Keratinocyte (primary cell): ENCODE measurements around the gene KCNH8. TPM values are rescaled to one million over a fixed set of nuclear protein-coding genes. Genes with fewer than 3 reads are reported as not detected.

Experiments
- DNase-seq: peaks from one replicate; pipeline ENCODE4 v3.0.0-alpha.2; 2011; ENCODE audit warnings: low read depth, missing footprints, low spot score
- FAIRE-seq: peaks from 2 replicates; lab custom pipeline; 2011; peaks lifted over from hg19 to GRCh38; lab: Jason Lieb, UNC
- H2AFZ ChIP-seq: 2 replicates; pipeline ENCODE4 v1.6.0; 2012; ENCODE audit warnings: low read length, control low read depth, inconsistent platforms; ENCODE audit not compliant: control insufficient read depth
- H3K27ac ChIP-seq: 2 replicates; pipeline ENCODE4 v1.5.1; 2011; ENCODE audit warnings: low read length; ENCODE audit not compliant: control insufficient read depth, insufficient read depth
- H3K27me3 ChIP-seq: 3 replicates; pipeline ENCODE4 v1.6.0; 2011; ENCODE audit warnings: low read length; ENCODE audit not compliant: control insufficient read depth, insufficient read depth; ENCODE audit errors: extremely low read depth
- H3K36me3 ChIP-seq, 2 experiments: 2 replicates in 1 of 2; 3 replicates in 1 of 2; pipeline ENCODE4 v1.5.1; 2011; ENCODE audit warnings: low read length in 2 of 2, mild to moderate bottlenecking in 1 of 2; ENCODE audit not compliant: control insufficient read depth in 2 of 2, insufficient read depth in 2 of 2; ENCODE audit errors: extremely low read depth in 1 of 2
- H3K4me1 ChIP-seq: 3 replicates; pipeline ENCODE4 v1.5.1; 2011; ENCODE audit warnings: low read length; ENCODE audit not compliant: control insufficient read depth, insufficient read depth; ENCODE audit errors: extremely low read depth
- H3K4me2 ChIP-seq: 3 replicates; pipeline ENCODE4 v1.6.0; 2011; ENCODE audit warnings: low read depth, low read length; ENCODE audit not compliant: control insufficient read depth, insufficient read depth; ENCODE audit errors: extremely low read depth
- H3K4me3 ChIP-seq, 3 experiments: fragments of 200-600 bp in 1 of 3; sonication (generic) in 1 of 3; 2 replicates in 2 of 3; 3 replicates in 1 of 3; pipeline ENCODE4 v1.5.1; 2011 to 2016; ENCODE audit warnings: low read length in 3 of 3, mild to moderate bottlenecking in 3 of 3, control low read depth in 2 of 3, inconsistent platforms in 1 of 3, low read depth in 1 of 3, mixed read lengths in 1 of 3, mixed run types in 1 of 3, moderate library complexity in 1 of 3; ENCODE audit not compliant: control insufficient read depth in 2 of 3, insufficient read depth in 2 of 3; ENCODE audit errors: extremely low read depth in 1 of 3
- H3K79me2 ChIP-seq: 2 replicates; pipeline ENCODE4 v1.6.0; 2012; ENCODE audit warnings: low read length; ENCODE audit not compliant: control insufficient read depth, insufficient read depth
- H3K9ac ChIP-seq: 3 replicates; pipeline ENCODE4 v1.6.0; 2011; ENCODE audit warnings: low read length; ENCODE audit not compliant: control insufficient read depth, insufficient read depth; ENCODE audit errors: extremely low read depth
- H3K9me1 ChIP-seq: 3 replicates; pipeline ENCODE4 v1.6.0; 2011; ENCODE audit warnings: low read length; ENCODE audit not compliant: control insufficient read depth, insufficient read depth; ENCODE audit errors: extremely low read depth
- H3K9me3 ChIP-seq: 2 replicates; pipeline ENCODE4 v1.5.1; 2012; ENCODE audit warnings: low read depth, low read length; ENCODE audit not compliant: control insufficient read depth
- H4K20me1 ChIP-seq: 3 replicates; pipeline ENCODE4 v1.6.0; 2011; ENCODE audit warnings: low read length; ENCODE audit not compliant: control insufficient read depth, insufficient read depth; ENCODE audit errors: extremely low read depth
- EZH2 ChIP-seq: IDR thresholded peaks from one replicate; pipeline ENCODE4 v1.6.1; 2012; ENCODE audit warnings: inconsistent platforms, mild to moderate bottlenecking, low read length, moderate library complexity
- dilution Hi-C: fragments of 300-500 bp; cut with MboI; formaldehyde crosslinking; loops from one replicate; pipeline ENCODE4 v1.7.0; 2020; ENCODE audit warnings: low sequenced_read_pairs; ENCODE audit not compliant: extremely low pct_ligation_motif_present
- polyA plus RNA-seq, 5 experiments: library from polyadenylated mRNA; depleted of rRNA in 3 of 5; stranded (reverse) in 3 of 5; stranded (forward) in 1 of 5; unstranded in 1 of 5; fragments of >200 nt; gene quantifications; 1 replicate in 1 of 5; 2 replicates in 3 of 5; 3 replicates in 1 of 5; pipeline versions ENCODE4 v1.2.1 to v1.2.3, GENCODE V29; 2011 to 2012; ENCODE audit warnings: missing spikeins in 2 of 5, low read depth in 1 of 5, low replicate concordance in 1 of 5
- TF ChIP-seq, protein P1 (sequence below), 3 experiments: IDR thresholded peaks in 1 of 3; conservative IDR thresholded peaks in 1 of 3; optimal IDR thresholded peaks in 1 of 3; 2 replicates in 2 of 3; 3 replicates in 1 of 3; pipeline versions ENCODE3 to v1.5.1; 2011; ENCODE audit warnings: low read length in 3 of 3, mild to moderate bottlenecking in 3 of 3, moderate library complexity in 2 of 3, control low read depth in 1 of 3, inconsistent platforms in 1 of 3; ENCODE audit not compliant: insufficient read depth in 2 of 3; ENCODE audit errors: extremely low read depth in 1 of 3

KCNH8 gene
- polyA plus RNA-seq, 1 donor (not counting 4 experiments of a cell fraction or from before 2014, with no cell fraction given), result not detected

DNA sequence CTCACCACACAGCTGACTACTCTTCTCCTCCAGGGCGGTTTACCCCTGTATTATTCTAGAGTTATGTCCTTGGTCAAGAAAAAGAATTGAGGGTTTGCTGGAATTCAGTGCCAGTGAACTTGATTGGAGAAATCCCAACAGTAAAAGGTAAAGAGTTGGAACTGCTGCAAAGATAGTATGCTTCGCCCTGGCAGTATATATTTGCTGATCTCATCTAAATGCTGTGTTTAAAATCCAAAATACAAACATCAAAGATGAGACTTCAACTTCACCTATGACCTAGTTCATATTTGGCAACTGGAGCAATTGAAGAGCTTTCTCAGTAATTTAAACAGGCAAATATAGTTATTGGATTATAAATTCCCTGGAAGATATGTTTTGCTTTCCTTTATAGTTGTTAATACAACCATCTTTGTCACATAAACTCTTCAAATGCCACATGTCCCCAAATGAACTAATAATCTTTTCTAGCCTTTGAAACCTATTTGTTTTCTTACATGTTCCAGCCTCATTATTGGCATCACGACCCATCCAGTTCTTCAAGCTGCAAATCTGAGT is 6.5 kb downstream of the KCNH8 start:
- FAIRE-seq (no peak), DNase-seq (no peak)
- Histone ChIP-seq H3K36me3 (no peaks in the 10 kb centered on the region), H3K9me1 (no peaks in the 10 kb centered on the region), H3K4me3 (no peak overlapping the region), H3K79me2 (no peaks in the 10 kb centered on the region), H3K9ac (no peak overlapping the region), H3K4me1 (no peaks in the 10 kb centered on the region), H3K4me2 (no peak overlapping the region), H3K9me3 (no peaks in the 10 kb centered on the region), H2AFZ (no peak overlapping the region), H4K20me1 (no peaks in the 10 kb centered on the region), H3K27ac (no peak overlapping the region), H3K27me3 (no peaks in the 10 kb centered on the region)
- TF ChIP-seq, protein P1, sequence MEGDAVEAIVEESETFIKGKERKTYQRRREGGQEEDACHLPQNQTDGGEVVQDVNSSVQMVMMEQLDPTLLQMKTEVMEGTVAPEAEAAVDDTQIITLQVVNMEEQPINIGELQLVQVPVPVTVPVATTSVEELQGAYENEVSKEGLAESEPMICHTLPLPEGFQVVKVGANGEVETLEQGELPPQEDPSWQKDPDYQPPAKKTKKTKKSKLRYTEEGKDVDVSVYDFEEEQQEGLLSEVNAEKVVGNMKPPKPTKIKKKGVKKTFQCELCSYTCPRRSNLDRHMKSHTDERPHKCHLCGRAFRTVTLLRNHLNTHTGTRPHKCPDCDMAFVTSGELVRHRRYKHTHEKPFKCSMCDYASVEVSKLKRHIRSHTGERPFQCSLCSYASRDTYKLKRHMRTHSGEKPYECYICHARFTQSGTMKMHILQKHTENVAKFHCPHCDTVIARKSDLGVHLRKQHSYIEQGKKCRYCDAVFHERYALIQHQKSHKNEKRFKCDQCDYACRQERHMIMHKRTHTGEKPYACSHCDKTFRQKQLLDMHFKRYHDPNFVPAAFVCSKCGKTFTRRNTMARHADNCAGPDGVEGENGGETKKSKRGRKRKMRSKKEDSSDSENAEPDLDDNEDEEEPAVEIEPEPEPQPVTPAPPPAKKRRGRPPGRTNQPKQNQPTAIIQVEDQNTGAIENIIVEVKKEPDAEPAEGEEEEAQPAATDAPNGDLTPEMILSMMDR (optimal IDR thresholded peaks at IDR 0.05 in 1 of 3, IDR thresholded peaks at IDR 0.05 in 1 of 3, conservative IDR thresholded peaks at IDR 0.05 in 1 of 3; ENCODE audit: extremely low read depth in 1 of 3, insufficient read depth in 2 of 3, low read length in 3 of 3), result no peak
- no peak for TF ChIP-seq EZH2
- dilution Hi-C loops, result no loop called here

DNA sequence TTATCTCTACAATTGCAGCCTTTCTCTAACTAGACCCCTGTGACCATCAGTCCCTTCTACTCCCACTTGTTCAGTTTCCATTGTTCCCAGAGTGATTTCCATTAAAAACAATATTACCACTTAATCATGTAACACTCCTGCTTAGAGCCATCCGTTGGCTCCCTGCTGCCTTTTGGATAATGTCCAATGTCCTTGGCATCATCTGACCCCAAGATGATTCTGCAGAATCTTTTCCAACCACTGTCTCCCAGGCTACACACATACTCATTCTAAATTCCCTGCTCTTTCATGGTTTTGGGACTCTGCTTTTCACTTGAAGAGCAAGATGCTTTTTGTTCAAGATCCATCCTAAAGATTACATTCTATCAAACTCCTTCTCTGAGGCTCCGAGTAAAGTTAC is 7.1 kb downstream of the KCNH8 start:
- H3K4me2 ChIP-seq, result no peak overlapping the region
- dilution Hi-C loops, result no loop called here
- no peak overlapping the region for H3K9ac ChIP-seq
- TF ChIP-seq, protein P1 (optimal IDR thresholded peaks at IDR 0.05 in 1 of 3, IDR thresholded peaks at IDR 0.05 in 1 of 3, conservative IDR thresholded peaks at IDR 0.05 in 1 of 3; ENCODE audit: extremely low read depth in 1 of 3, insufficient read depth in 2 of 3, low read length in 3 of 3), result no peak
- TF ChIP-seq EZH2, result no peak
- no peaks in the 10 kb centered on the region for H3K4me1 ChIP-seq
- H3K9me3 ChIP-seq, result no peaks in the 10 kb centered on the region
- no peak for FAIRE-seq
- H3K9me1 ChIP-seq, result no peaks in the 10 kb centered on the region
- H3K4me3 ChIP-seq, result no peak overlapping the region
- no peaks in the 10 kb centered on the region for H3K36me3 ChIP-seq
- no peak overlapping the region for H3K27ac ChIP-seq
- H3K79me2 ChIP-seq, result no peaks in the 10 kb centered on the region
- H4K20me1 ChIP-seq, result no peaks in the 10 kb centered on the region
- no peaks in the 10 kb centered on the region for H3K27me3 ChIP-seq
- no peak overlapping the region for H2AFZ ChIP-seq
- no peak for DNase-seq
